ENCODE data around the gene MAMDC2.

DNA sequence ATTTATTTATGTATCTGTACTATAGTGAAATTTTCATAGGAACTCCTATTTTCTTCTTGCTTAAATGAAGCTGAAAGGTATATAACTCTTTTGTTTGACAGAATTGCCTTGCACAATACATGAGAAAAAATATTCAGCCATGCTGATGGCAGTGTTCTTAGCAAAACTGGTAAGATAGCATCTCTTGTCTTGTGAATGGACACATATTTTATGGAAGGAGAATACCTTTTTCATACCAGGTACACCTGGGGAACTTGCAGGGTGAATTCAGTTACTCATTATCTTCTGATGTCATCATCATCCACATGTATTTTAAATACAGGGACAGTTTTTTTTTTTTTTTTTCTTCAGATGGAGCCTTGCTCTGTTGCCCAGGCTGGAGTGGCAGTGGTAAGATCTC lies 49.4 kb downstream of the MAMDC2 start:
- TF ChIP-seq, protein P1, sequence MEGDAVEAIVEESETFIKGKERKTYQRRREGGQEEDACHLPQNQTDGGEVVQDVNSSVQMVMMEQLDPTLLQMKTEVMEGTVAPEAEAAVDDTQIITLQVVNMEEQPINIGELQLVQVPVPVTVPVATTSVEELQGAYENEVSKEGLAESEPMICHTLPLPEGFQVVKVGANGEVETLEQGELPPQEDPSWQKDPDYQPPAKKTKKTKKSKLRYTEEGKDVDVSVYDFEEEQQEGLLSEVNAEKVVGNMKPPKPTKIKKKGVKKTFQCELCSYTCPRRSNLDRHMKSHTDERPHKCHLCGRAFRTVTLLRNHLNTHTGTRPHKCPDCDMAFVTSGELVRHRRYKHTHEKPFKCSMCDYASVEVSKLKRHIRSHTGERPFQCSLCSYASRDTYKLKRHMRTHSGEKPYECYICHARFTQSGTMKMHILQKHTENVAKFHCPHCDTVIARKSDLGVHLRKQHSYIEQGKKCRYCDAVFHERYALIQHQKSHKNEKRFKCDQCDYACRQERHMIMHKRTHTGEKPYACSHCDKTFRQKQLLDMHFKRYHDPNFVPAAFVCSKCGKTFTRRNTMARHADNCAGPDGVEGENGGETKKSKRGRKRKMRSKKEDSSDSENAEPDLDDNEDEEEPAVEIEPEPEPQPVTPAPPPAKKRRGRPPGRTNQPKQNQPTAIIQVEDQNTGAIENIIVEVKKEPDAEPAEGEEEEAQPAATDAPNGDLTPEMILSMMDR (IDR thresholded peaks at IDR 0.05 in 2 of 3, conservative IDR thresholded peaks at IDR 0.05 in 1 of 3; ENCODE audit: borderline replicate concordance in 1 of 3, insufficient read depth in 1 of 3, low read depth in 2 of 3, low read length in 2 of 3) = no peak
- TF ChIP-seq POLR2A (IDR thresholded peaks at IDR 0.05; ENCODE audit: borderline replicate concordance, extremely low read depth, insufficient read depth, insufficient read length) (no peak), EGR1 (IDR thresholded peaks at IDR 0.05; ENCODE audit: low read depth) (no peak), JUND (IDR thresholded peaks at IDR 0.05) (no peak), ZNF274 (IDR thresholded peaks at IDR 0.05; ENCODE audit: low read depth, low read length) (no peak), YY1 (IDR thresholded peaks at IDR 0.05; ENCODE audit: extremely low read depth, insufficient replicate concordance, low read depth, low read length) (no peak), SIN3A (IDR thresholded peaks at IDR 0.05; ENCODE audit: low read depth) (no peak), EZH2 (IDR thresholded peaks at IDR 0.05) (no peak)

Measured in HCT116 (cell line).